ENCODE measurements around the gene CSMD2. TPM values are rescaled to one million over a fixed set of nuclear protein-coding genes. Genes with fewer than 3 reads are reported as not detected.

The CSMD2 gene
- total RNA-seq, 1 experiment from 2014 or later, result 13.2 TPM

DNA sequence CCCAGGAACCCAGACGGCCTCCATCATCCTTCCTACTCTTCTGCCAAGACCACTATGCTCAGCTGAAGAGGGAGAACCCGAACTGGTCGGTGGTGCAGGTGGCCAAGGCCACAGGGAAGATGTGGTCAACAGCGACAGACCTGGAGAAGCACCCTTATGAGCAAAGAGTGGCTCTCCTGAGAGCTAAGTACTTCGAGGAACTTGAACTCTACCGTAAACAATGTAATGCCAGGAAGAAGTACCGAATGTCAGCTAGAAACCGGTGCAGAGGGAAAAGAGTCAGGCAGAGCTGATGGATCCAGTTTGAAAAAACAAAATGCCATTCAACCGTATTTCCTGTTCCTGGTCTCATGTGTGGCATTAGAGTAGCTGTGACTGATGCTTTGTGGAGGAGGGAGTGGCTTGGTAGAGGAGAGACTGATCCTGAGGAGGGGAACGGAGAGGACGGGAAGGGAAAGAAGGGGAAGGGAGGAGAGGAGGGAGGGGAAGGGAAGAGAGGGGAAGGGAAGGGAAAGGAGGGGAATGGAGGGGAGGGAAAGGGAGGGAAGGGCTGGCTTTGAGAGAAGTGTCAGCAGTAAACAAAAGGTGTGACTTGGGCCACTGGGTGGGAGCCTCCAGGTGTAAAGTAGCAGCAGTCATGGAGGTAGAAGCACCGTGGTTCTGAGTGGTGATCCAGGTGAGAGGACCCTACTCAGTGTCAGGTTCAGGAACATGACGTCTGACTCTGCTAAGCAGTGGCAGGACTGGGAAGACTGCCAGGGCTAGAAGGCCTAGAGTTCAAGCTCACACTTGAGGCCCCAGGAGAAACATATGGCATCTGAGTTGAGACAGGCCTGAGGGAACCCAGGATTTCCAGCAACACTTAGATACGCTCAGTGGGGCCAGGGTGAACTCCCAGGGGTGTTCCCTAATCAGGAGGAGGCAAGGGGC is 300.3 kb downstream of the CSMD2 start:
- no peak for ATAC-seq
- peaks cover 8% of the 10 kb centered on the region for H3K36me3 Mint-ChIP-seq
- H3K27me3 Mint-ChIP-seq (ENCODE audit: low read depth), result no peaks in the 10 kb centered on the region
- CTCF ChIA-PET, result interaction anchor here (0.6 to 1.4 kb wide), 3 partner anchors 11 to 324 kb away, joined by 3 to 4 read pairs (median 3); no protein-coding TSS in a partner anchor
- TF ChIP-seq NR2C2 (CRISPR knock-in tag; IDR thresholded peaks at IDR 0.05), result no peak
- no peak for DNase-seq (ENCODE audit: low spot score)
- H3K4me3 Mint-ChIP-seq, result no peak overlapping the region
- POLR2A ChIA-PET, result no interaction called here
- H3K27ac Mint-ChIP-seq, result no peak overlapping the region
- peaks cover 14% of the 10 kb centered on the region for H3K9me3 Mint-ChIP-seq
- H3K4me1 Mint-ChIP-seq, result peaks cover 28% of the 10 kb centered on the region

DNA sequence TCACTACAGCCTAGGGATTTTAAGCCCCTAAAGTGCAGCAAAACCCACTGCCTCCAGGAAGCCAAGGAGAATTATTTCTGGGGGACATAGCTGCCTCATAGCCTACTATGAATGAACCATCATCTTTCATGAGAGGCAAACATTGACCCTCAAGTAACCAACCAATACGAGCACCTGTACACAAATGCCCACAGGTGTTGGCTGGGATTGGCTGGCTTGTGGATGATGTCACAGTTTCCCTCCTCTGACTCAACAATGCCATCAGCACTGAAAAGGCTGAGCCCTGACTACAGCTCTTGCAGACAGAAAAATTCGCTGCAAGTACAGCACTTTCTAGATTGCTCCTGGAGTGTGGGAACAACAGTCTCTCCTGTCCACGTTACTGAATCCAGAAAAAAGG is 301.3 kb downstream of the CSMD2 start, which contains the start of gene HMGB4:
Gene HMGB4, plus strand, starts transcription at position 301 of the 400 bp plus-strand sequence. CDS start 113 bp downstream, outside the sequence.
- CTCF ChIA-PET, result interaction anchor here (1.4 kb wide), 1 partner anchor 10 kb away, joined by 3 read pairs; no protein-coding TSS in a partner anchor
- H3K27me3 Mint-ChIP-seq (ENCODE audit: low read depth), result no peaks in the 10 kb centered on the region
- POLR2A ChIA-PET, result no interaction called here

DNA sequence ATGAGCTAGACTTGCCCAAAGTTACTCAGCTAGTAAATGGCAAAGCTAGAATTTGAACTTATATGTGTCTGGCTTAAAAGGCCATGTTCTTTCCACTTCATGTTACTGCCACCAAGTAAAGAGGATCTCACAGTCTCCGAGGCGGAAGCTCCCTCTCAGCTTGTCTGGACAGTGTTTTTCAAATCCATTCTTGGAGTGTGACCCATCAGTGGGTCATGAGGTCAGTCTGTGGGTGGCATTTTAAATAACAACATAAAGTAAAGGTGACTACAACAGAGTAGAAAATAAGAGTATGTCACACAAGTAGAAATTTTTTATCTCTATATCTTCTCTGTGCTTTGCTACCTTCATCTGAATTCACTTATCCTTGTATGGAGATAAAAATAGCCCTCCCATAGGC is 304.4 kb downstream of the CSMD2 start:
- H3K27ac Mint-ChIP-seq, result no peak overlapping the region
- POLR2A ChIA-PET, result no interaction called here
- no peaks in the 10 kb centered on the region for H3K27me3 Mint-ChIP-seq (ENCODE audit: low read depth)
- no peak overlapping the region for H3K4me3 Mint-ChIP-seq
- H3K4me1 Mint-ChIP-seq, result peaks cover 4% of the 10 kb centered on the region
- TF ChIP-seq NFYB (CRISPR knock-in tag; conservative IDR thresholded peaks at IDR 0.05; ENCODE audit: low read depth) (no peak), ATF1 (CRISPR knock-in tag; IDR thresholded peaks at IDR 0.05) (no peak), RELA (CRISPR knock-in tag; IDR thresholded peaks at IDR 0.05; ENCODE audit: borderline replicate concordance) (no peak), RORB (CRISPR knock-in tag; IDR thresholded peaks at IDR 0.05) (no peak), ZNF416 (CRISPR knock-in tag; IDR thresholded peaks at IDR 0.05) (no peak), ELF4 (CRISPR knock-in tag; IDR thresholded peaks at IDR 0.05; ENCODE audit: low read depth) (no peak), SMAD4 (CRISPR knock-in tag; IDR thresholded peaks at IDR 0.05) (no peak)
- TF ChIP-seq, protein P1, sequence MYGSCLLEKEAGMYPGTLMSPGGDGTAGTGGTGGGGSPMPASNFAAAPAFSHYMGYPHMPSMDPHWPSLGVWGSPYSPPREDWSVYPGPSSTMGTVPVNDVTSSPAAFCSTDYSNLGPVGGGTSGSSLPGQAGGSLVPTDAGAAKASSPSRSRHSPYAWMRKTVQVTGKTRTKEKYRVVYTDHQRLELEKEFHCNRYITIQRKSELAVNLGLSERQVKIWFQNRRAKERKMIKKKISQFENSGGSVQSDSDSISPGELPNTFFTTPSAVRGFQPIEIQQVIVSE (CRISPR knock-in tag; IDR thresholded peaks at IDR 0.05; ENCODE audit: borderline replicate concordance), result no peak
- TF ChIP-seq, protein P2, sequence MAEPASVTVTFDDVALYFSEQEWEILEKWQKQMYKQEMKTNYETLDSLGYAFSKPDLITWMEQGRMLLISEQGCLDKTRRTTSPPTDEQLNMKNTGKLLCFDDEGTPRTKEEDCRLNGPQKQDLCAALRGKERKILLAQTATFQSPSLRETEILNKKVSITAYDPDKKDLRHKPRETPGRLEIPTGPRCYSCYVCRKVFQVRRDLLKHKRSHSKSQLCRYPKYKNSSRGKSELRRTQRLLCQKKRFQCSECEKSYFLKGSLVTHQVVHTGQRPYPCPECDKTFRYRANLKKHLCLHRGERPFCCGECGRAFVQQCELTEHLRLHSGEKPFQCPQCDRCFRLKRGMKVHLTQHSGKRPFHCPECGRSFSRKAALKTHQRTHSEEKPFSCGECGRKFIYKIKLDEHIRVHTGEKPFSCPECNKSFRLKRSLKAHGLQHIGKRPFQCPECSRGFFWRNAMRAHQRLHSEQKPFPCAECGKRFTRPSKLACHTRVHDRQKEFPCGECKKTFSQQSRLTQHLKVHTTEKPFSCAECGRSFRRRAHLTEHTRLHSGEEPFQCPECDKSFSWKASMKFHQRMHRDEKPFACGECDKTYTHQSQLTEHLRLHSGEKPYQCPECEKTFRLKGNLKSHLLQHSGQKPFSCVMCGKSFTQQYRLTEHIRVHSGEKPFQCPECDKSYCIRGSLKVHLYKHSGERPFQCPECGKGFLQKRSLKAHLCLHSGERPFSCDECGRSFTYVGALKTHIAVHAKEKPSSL (CRISPR knock-in tag; conservative IDR thresholded peaks at IDR 0.05), result no peak
- TF ChIP-seq, protein P3, sequence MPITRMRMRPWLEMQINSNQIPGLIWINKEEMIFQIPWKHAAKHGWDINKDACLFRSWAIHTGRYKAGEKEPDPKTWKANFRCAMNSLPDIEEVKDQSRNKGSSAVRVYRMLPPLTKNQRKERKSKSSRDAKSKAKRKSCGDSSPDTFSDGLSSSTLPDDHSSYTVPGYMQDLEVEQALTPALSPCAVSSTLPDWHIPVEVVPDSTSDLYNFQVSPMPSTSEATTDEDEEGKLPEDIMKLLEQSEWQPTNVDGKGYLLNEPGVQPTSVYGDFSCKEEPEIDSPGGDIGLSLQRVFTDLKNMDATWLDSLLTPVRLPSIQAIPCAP (CRISPR knock-in tag; IDR thresholded peaks at IDR 0.05), result no peak
- no peaks in the 10 kb centered on the region for H3K9me3 Mint-ChIP-seq
- H3K36me3 Mint-ChIP-seq, result no peaks in the 10 kb centered on the region
- CTCF ChIA-PET, result no interaction called here
- ATAC-seq, result no peak
- DNase-seq (ENCODE audit: low spot score), result no peak

More for the DNA sequence above, 301.3 kb downstream of the CSMD2 start, which contains the start of gene HMGB4:
- Mint-ChIP-seq H3K9me3 (peaks cover 14% of the 10 kb centered on the region), H3K4me1 (peaks cover 26% of the 10 kb centered on the region), H3K36me3 (peaks cover 8% of the 10 kb centered on the region), H3K27ac (no peak within 1 kb of the TSS; the same call in 1 of the 2 replicates), H3K4me3 (no peak within 1 kb of the TSS)
- DNase-seq (ENCODE audit: low spot score) (no peak), ATAC-seq (no peak)
- TF ChIP-seq ZNF138 (CRISPR knock-in tag; conservative IDR thresholded peaks at IDR 0.05) (no peak), PRRX2 (CRISPR knock-in tag; IDR thresholded peaks at IDR 0.05) (no peak)
- TF ChIP-seq, protein P4, sequence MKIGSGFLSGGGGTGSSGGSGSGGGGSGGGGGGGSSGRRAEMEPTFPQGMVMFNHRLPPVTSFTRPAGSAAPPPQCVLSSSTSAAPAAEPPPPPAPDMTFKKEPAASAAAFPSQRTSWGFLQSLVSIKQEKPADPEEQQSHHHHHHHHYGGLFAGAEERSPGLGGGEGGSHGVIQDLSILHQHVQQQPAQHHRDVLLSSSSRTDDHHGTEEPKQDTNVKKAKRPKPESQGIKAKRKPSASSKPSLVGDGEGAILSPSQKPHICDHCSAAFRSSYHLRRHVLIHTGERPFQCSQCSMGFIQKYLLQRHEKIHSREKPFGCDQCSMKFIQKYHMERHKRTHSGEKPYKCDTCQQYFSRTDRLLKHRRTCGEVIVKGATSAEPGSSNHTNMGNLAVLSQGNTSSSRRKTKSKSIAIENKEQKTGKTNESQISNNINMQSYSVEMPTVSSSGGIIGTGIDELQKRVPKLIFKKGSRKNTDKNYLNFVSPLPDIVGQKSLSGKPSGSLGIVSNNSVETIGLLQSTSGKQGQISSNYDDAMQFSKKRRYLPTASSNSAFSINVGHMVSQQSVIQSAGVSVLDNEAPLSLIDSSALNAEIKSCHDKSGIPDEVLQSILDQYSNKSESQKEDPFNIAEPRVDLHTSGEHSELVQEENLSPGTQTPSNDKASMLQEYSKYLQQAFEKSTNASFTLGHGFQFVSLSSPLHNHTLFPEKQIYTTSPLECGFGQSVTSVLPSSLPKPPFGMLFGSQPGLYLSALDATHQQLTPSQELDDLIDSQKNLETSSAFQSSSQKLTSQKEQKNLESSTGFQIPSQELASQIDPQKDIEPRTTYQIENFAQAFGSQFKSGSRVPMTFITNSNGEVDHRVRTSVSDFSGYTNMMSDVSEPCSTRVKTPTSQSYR (CRISPR knock-in tag; IDR thresholded peaks at IDR 0.05), result no peak

Measured in WTC11 (cell line).